Measurements from ENCODE around the gene LSG1. TPM values are rescaled to one million over a fixed set of nuclear protein-coding genes. Genes with fewer than 3 reads are reported as not detected.

LSG1 gene
- total RNA-seq, 3 donors from 2014 or later (not counting 1 experiment from before 2014, with no cell fraction given) = 56.4 to 67.6 (median 64.9) TPM

DNA sequence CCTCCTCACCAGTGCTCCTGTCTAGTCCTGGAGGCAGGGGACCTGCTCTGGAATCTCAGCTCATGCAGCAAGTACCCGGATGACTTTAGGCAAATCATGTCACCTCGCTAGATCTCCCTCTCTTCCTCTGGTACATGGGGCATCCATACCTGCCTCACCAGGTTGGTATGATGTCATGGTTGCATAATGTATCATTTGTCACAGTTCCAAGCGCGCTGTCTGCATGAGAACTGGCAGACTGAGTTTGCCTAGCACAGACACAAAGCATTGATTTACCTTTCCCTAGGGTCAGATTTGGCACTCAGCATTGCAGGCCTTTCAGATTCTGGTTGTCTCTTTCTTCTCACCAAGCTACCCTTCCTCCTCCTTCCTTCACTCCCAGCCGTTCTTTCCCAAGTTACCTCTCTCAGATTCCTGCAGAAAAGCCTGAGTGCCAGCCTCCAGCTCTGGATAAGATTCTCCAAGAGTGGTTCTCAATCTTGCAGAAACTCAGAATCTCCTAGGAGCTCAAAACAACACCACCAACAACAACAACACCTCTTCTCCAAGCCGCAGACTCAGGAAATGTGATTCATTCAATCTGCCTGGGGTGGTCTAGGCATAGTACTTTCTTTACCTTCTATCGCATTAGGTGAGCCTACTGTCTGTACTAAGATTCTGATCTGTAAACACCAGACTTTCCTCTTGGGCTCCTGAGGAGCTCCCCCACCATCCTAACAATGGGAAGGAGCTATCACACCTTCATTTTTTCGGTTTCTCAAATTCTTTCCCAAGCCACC lies 43.2 kb upstream of the LSG1 start:
- H3K9me3 ChIP-seq (ENCODE audit: control insufficient read depth, insufficient read depth, low read length) = no peaks in the 10 kb centered on the region
- intact Hi-C loops (cut with micrococcal nuclease) = loop anchor here (1.0 kb wide), 2 partner anchors 27 to 54 kb away; no protein-coding TSS in a partner anchor
- no peaks in the 10 kb centered on the region for H3K9me3 Mint-ChIP-seq
- TF ChIP-seq CTCF (IDR thresholded peaks at IDR 0.05) = no peak
- peak overlapping the region; percentile 86 for H3K4me3 Mint-ChIP-seq
- H3K36me3 ChIP-seq (ENCODE audit: control insufficient read depth, insufficient read depth, low read length) = no peaks in the 10 kb centered on the region
- no peaks in the 10 kb centered on the region for H3K27me3 ChIP-seq (ENCODE audit: control insufficient read depth, insufficient read depth, low read length)
- peak overlapping the region; percentile 71 for H3K27ac ChIP-seq (ENCODE audit: low read length)
- no peaks in the 10 kb centered on the region for H3K27me3 Mint-ChIP-seq (ENCODE audit: low read depth in 2 of 2)
- peak overlapping the region; percentile 91 to 92 for H3K27ac Mint-ChIP-seq
- ATAC-seq (peak; percentile 88 to 98 (median 89)), DNase-seq (peak; percentile 37 to 56)
- no peak overlapping the region for H3K4me3 ChIP-seq (ENCODE audit: low read length)
- peaks cover 27% of the 10 kb centered on the region for H3K4me1 ChIP-seq (ENCODE audit: control insufficient read depth, insufficient read depth, low read length)
- no peaks in the 10 kb centered on the region for H3K36me3 Mint-ChIP-seq
- 74% methylated on average over 8 of the region's 8 CpGs for WGBS (ENCODE audit: insufficient coverage)
- H3K4me1 Mint-ChIP-seq = peaks cover 24 to 29% of the 10 kb centered on the region in 2 donors

GRCh38 chr3:194714564-194714963 lies 42.6 kb upstream of the LSG1 start:
- H3K27ac ChIP-seq (ENCODE audit: low read length) = peak overlapping the region; percentile 67
- Mint-ChIP-seq H3K36me3 (no peaks in the 10 kb centered on the region), H3K9me3 (no peaks in the 10 kb centered on the region), H3K4me1 (peaks cover 24 to 29% of the 10 kb centered on the region in 2 donors), H3K27ac (peak overlapping the region; percentile 91 to 92), H3K4me3 (peak overlapping the region; percentile 86), H3K27me3 (ENCODE audit: low read depth in 2 of 2) (no peaks in the 10 kb centered on the region)
- intact Hi-C loops (cut with micrococcal nuclease) = no loop called here
- no peaks in the 10 kb centered on the region for H3K9me3 ChIP-seq (ENCODE audit: control insufficient read depth, insufficient read depth, low read length)
- ATAC-seq (no peak), DNase-seq (no peak)
- H3K4me1 ChIP-seq (ENCODE audit: control insufficient read depth, insufficient read depth, low read length) = peaks cover 27% of the 10 kb centered on the region
- TF ChIP-seq CTCF (IDR thresholded peaks at IDR 0.05) = no peak
- 79% methylated on average over 6 of the region's 6 CpGs for WGBS (ENCODE audit: insufficient coverage)
- H3K36me3 ChIP-seq (ENCODE audit: control insufficient read depth, insufficient read depth, low read length) = no peaks in the 10 kb centered on the region
- no peak overlapping the region for H3K4me3 ChIP-seq (ENCODE audit: low read length)
- no peaks in the 10 kb centered on the region for H3K27me3 ChIP-seq (ENCODE audit: control insufficient read depth, insufficient read depth, low read length)

DNA sequence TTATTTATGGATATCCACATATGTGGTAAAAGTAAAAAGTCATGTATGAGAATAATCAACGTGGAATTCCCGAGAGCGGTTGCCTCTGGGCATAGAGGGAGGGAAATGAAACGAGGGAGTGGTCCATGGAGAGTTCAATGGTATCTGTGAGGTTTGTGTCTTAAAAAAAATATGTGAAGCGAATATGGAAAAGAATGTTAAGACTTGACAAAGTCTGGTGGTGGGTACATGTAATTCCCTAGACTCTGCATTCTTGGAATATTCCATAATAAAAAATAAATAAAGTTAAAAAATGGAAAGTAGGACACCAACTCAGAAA lies 42.1 kb upstream of the LSG1 start:
- no peaks in the 10 kb centered on the region for H3K36me3 Mint-ChIP-seq
- H3K9me3 Mint-ChIP-seq = no peaks in the 10 kb centered on the region
- H3K4me1 ChIP-seq (ENCODE audit: control insufficient read depth, insufficient read depth, low read length) = peaks cover 27% of the 10 kb centered on the region
- intact Hi-C loops (cut with micrococcal nuclease) = no loop called here
- 96% methylated on average over 5 of the region's 5 CpGs for WGBS (ENCODE audit: insufficient coverage)
- no peak for TF ChIP-seq CTCF (IDR thresholded peaks at IDR 0.05)
- no peak for ATAC-seq
- peaks cover 24 to 29% of the 10 kb centered on the region in 2 donors for H3K4me1 Mint-ChIP-seq
- H3K27me3 ChIP-seq (ENCODE audit: control insufficient read depth, insufficient read depth, low read length) = no peaks in the 10 kb centered on the region
- no peak overlapping the region for H3K27ac ChIP-seq (ENCODE audit: low read length)
- peak overlapping the region; percentile 91 to 92 for H3K27ac Mint-ChIP-seq
- DNase-seq = no peak
- H3K36me3 ChIP-seq (ENCODE audit: control insufficient read depth, insufficient read depth, low read length) = no peaks in the 10 kb centered on the region
- H3K4me3 ChIP-seq (ENCODE audit: low read length) = no peak overlapping the region
- H3K4me3 Mint-ChIP-seq = no peak overlapping the region
- H3K9me3 ChIP-seq (ENCODE audit: control insufficient read depth, insufficient read depth, low read length) = no peaks in the 10 kb centered on the region
- no peaks in the 10 kb centered on the region for H3K27me3 Mint-ChIP-seq (ENCODE audit: low read depth in 2 of 2)

All from natural killer cell (primary cell).